A549 (cell line): Measurements from ENCODE around the gene CYLC2. TPM values are rescaled to one million over a fixed set of nuclear protein-coding genes. Genes with fewer than 3 reads are reported as not detected.

ENCODE experiments used
- polyA plus RNA-seq, 4 experiments: library from polyadenylated mRNA; depleted of rRNA in 3 of 4; stranded (reverse); fragments of >200 nt; fragmentation: RNase III in 1 of 4; extraction: RNeasy Plus Mini Kit Qiagen cat#74134 plus additional on column Dnase treatment in 1 of 4; gene quantifications; 2 replicates in 3 of 4; 3 replicates in 1 of 4; pipeline ENCODE4 v1.2.3, GENCODE V29; 2011 to 2017
- small RNA-seq, 6 experiments: library from RNA; depleted of rRNA; stranded (forward); fragments of <200 nt; gene quantifications; one replicate each; pipeline ENCODE3, GENCODE V24; 2012

CYLC2 gene
- polyA plus RNA-seq, 2 of the 4 experiments (the other 2 are of a cell fraction): not detected

Small RNAs within 50 kb of the gene (small RNA-seq; reads per million reads assigned to genes)
- 0 reads per million in 6 experiments for gene AL589823.1
